Peyer's patch (tissue), 4 donors: ENCODE results near the gene CYP2J2. TPM values are rescaled to one million over a fixed set of nuclear protein-coding genes. Genes with fewer than 3 reads are reported as not detected.

Experiments used
- small RNA-seq, 2 donors: library from RNA; depleted of rRNA; stranded (forward); fragments of <200 nt; gene quantifications; one replicate each; pipeline ENCODE3, GENCODE V24; 2016
- total RNA-seq, 4 donors: library from RNA; depleted of rRNA; stranded (reverse); fragments of >200 nt; gene quantifications; one replicate each; pipeline ENCODE4 v1.1.0, GENCODE V29; 2016

The CYP2J2 gene
- total RNA-seq, 4 donors from 2014 or later, result 14.9 to 243 (median 169) TPM

Small RNA genes within 50 kb of the gene (small RNA-seq; reads per million reads assigned to genes)
- 0 reads per million in 2 donors for gene RN7SL475P

Other genes with a start within 250 kb of the CYP2J2 start
- gene HOOK1, start 111.8 kb downstream of the CYP2J2 start, total RNA-seq, result 10 to 100 TPM; 20.6 to 72.3 (median 36.4) TPM
- not detected for gene C1orf87, start 147.0 kb upstream of the CYP2J2 start, total RNA-seq